ENCODE data around the gene ACP3. TPM values are rescaled to one million over a fixed set of nuclear protein-coding genes. Genes with fewer than 3 reads are reported as not detected.

Gene ACP3
- total RNA-seq, 3 donors from 2014 or later (not counting 1 experiment from before 2014, with no cell fraction given), result 0.75 to 2.1 (median 1.7) TPM

DNA sequence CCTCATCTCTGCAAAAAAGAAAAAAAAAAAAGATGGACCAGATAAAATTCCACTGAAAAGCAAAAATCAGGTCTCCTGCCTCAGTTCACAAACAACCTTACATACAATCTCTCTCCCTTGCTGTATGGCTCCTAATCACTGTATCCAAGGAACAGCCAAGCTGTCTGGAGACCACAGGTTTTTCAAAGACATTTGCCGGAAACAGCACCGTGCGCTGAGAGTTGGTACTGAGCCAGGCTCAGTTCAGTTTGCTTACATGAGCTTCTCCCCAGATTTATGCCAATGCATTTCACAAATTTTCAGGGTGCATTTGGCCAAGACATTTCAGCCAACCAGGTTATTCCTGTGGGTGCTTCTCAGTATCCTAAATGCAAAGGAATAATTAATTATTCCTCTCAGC is 4.1 kb downstream of the ACP3 start:
- H3K36me3 Mint-ChIP-seq, result no peaks in the 10 kb centered on the region
- no peak for DNase-seq
- no peaks in the 10 kb centered on the region for H3K9me3 ChIP-seq (ENCODE audit: control insufficient read depth, insufficient read depth, low read length)
- H3K4me1 ChIP-seq (ENCODE audit: control insufficient read depth, insufficient read depth, low read length), result no peaks in the 10 kb centered on the region
- peaks cover 0 to 10% of the 10 kb centered on the region in 2 donors for H3K27me3 Mint-ChIP-seq (ENCODE audit: low read depth in 2 of 2)
- intact Hi-C loops (cut with micrococcal nuclease), result no loop called here
- H3K4me3 ChIP-seq (ENCODE audit: low read length), result no peak overlapping the region
- no peaks in the 10 kb centered on the region for H3K4me1 Mint-ChIP-seq
- H3K4me3 Mint-ChIP-seq, result no peak overlapping the region
- no peak overlapping the region for H3K27ac ChIP-seq (ENCODE audit: low read length)
- TF ChIP-seq, protein P1, sequence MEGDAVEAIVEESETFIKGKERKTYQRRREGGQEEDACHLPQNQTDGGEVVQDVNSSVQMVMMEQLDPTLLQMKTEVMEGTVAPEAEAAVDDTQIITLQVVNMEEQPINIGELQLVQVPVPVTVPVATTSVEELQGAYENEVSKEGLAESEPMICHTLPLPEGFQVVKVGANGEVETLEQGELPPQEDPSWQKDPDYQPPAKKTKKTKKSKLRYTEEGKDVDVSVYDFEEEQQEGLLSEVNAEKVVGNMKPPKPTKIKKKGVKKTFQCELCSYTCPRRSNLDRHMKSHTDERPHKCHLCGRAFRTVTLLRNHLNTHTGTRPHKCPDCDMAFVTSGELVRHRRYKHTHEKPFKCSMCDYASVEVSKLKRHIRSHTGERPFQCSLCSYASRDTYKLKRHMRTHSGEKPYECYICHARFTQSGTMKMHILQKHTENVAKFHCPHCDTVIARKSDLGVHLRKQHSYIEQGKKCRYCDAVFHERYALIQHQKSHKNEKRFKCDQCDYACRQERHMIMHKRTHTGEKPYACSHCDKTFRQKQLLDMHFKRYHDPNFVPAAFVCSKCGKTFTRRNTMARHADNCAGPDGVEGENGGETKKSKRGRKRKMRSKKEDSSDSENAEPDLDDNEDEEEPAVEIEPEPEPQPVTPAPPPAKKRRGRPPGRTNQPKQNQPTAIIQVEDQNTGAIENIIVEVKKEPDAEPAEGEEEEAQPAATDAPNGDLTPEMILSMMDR (IDR thresholded peaks at IDR 0.05), result no peak
- no peaks in the 10 kb centered on the region for H3K27me3 ChIP-seq (ENCODE audit: control insufficient read depth, insufficient read depth, low read length)
- no peak for ATAC-seq
- no peaks in the 10 kb centered on the region for H3K9me3 Mint-ChIP-seq
- no peak overlapping the region for H3K27ac Mint-ChIP-seq
- no peaks in the 10 kb centered on the region for H3K36me3 ChIP-seq (ENCODE audit: control insufficient read depth, insufficient read depth, low read length)
- 93% methylated on average over 3 of the region's 3 CpGs for WGBS (ENCODE audit: insufficient coverage)

DNA sequence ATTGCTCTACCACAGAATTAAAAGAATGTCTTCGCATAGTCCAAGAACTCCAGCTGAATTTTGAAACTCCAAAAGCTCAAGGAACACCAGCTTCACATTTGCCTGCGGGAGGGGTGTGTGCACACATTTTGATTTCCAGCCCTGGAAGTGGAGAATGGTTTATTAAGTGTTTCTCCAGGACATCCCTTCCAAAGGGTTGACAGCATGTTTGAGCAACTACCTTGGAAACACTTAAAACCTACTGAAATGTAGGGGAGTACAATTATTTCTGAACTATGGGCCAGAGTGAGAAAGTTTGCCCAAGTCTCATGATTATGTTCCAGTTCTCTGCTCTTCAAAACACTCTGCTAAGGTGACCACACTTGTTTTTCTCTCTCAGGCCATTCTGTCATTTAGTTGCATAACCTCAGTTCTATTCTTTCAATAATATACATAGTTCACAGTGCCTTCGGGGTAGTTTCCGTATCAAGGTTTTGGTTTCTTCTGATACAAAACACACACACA is 7.9 kb downstream of the ACP3 start:
- Mint-ChIP-seq H3K27me3 (ENCODE audit: low read depth in 2 of 2) (peaks cover 0 to 5% of the 10 kb centered on the region in 2 donors), H3K9me3 (no peaks in the 10 kb centered on the region), H3K4me3 (no peak overlapping the region), H3K36me3 (no peaks in the 10 kb centered on the region), H3K27ac (no peak overlapping the region), H3K4me1 (no peaks in the 10 kb centered on the region)
- no peaks in the 10 kb centered on the region for H3K36me3 ChIP-seq (ENCODE audit: control insufficient read depth, insufficient read depth, low read length)
- intact Hi-C loops (cut with micrococcal nuclease), result no loop called here
- no peaks in the 10 kb centered on the region for H3K4me1 ChIP-seq (ENCODE audit: control insufficient read depth, insufficient read depth, low read length)
- H3K4me3 ChIP-seq (ENCODE audit: low read length), result no peak overlapping the region
- DNase-seq (no peak), ATAC-seq (no peak)
- TF ChIP-seq, protein P1 (IDR thresholded peaks at IDR 0.05), result no peak
- H3K9me3 ChIP-seq (ENCODE audit: control insufficient read depth, insufficient read depth, low read length), result no peaks in the 10 kb centered on the region
- no peak overlapping the region for H3K27ac ChIP-seq (ENCODE audit: low read length)
- no peaks in the 10 kb centered on the region for H3K27me3 ChIP-seq (ENCODE audit: control insufficient read depth, insufficient read depth, low read length)
- WGBS (ENCODE audit: insufficient coverage), result 75% methylated on average over 4 of the region's 4 CpGs

DNA sequence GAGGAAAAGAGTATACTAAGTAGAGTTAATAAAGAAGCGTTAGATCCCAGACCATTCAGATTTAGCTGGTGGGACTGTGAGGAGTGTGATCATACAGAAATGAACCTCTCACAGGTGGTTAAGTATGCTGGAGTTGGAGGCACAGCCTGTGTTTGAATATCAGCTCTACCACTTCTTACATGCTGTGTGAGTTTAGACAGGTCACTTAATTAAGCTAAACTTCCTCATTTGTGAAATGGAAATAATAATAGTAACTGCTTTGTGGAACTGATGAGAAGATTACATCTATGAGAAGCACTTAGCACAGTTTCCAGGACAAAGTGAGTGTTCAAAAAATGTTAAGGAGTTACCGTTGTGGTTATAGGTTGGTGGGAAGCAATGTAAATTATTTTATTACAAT is 8.4 kb downstream of the ACP3 start:
- H3K9me3 ChIP-seq (ENCODE audit: control insufficient read depth, insufficient read depth, low read length), result no peaks in the 10 kb centered on the region
- no peak for ATAC-seq
- 57% methylated on average over 1 of the region's 2 CpGs for WGBS (ENCODE audit: insufficient coverage)
- Mint-ChIP-seq H3K36me3 (no peaks in the 10 kb centered on the region), H3K9me3 (no peaks in the 10 kb centered on the region), H3K4me1 (no peaks in the 10 kb centered on the region), H3K4me3 (no peak overlapping the region), H3K27me3 (ENCODE audit: low read depth in 2 of 2) (peaks cover 0 to 5% of the 10 kb centered on the region in 2 donors), H3K27ac (no peak overlapping the region)
- H3K27ac ChIP-seq (ENCODE audit: low read length), result no peak overlapping the region
- H3K36me3 ChIP-seq (ENCODE audit: control insufficient read depth, insufficient read depth, low read length), result no peaks in the 10 kb centered on the region
- no peak overlapping the region for H3K4me3 ChIP-seq (ENCODE audit: low read length)
- intact Hi-C loops (cut with micrococcal nuclease), result no loop called here
- no peaks in the 10 kb centered on the region for H3K4me1 ChIP-seq (ENCODE audit: control insufficient read depth, insufficient read depth, low read length)
- TF ChIP-seq, protein P1 (IDR thresholded peaks at IDR 0.05), result no peak
- no peaks in the 10 kb centered on the region for H3K27me3 ChIP-seq (ENCODE audit: control insufficient read depth, insufficient read depth, low read length)
- no peak for DNase-seq

DNA sequence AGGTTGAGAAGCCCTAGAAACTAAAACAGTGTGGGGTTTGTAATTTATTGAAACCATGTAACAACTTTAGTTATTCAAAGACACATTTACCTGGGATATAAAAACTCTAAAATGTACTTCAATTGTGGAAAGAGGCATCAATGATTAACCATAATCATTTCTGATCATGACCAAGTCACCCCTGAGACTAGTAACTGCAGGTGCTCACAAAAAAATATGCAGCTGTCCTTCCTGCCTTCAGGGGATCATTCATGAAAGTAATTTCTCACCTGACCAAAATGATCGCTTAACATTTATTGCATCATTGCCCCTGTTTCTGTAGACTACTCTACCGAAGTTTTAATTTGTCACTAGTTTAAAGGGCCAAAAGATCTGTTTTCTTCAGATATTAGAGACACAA is 9.0 kb downstream of the ACP3 start:
- H3K27me3 ChIP-seq (ENCODE audit: control insufficient read depth, insufficient read depth, low read length), result no peaks in the 10 kb centered on the region
- H3K9me3 ChIP-seq (ENCODE audit: control insufficient read depth, insufficient read depth, low read length), result no peaks in the 10 kb centered on the region
- H3K36me3 ChIP-seq (ENCODE audit: control insufficient read depth, insufficient read depth, low read length), result no peaks in the 10 kb centered on the region
- intact Hi-C loops (cut with micrococcal nuclease), result no loop called here
- no peaks in the 10 kb centered on the region for H3K4me1 ChIP-seq (ENCODE audit: control insufficient read depth, insufficient read depth, low read length)
- H3K36me3 Mint-ChIP-seq, result no peaks in the 10 kb centered on the region
- ATAC-seq (no peak), DNase-seq (no peak)
- no peaks in the 10 kb centered on the region for H3K4me1 Mint-ChIP-seq
- H3K27ac Mint-ChIP-seq, result no peak overlapping the region
- no peaks in the 10 kb centered on the region for H3K9me3 Mint-ChIP-seq
- H3K4me3 ChIP-seq (ENCODE audit: low read length), result no peak overlapping the region
- peaks cover 0 to 4% of the 10 kb centered on the region in 2 donors for H3K27me3 Mint-ChIP-seq (ENCODE audit: low read depth in 2 of 2)
- H3K4me3 Mint-ChIP-seq, result no peak overlapping the region
- 77% methylated on average over 2 of the region's 2 CpGs for WGBS (ENCODE audit: insufficient coverage)
- TF ChIP-seq, protein P1 (IDR thresholded peaks at IDR 0.05), result no peak
- no peak overlapping the region for H3K27ac ChIP-seq (ENCODE audit: low read length)
